ENCODE results near the gene RMI2. TPM values are rescaled to one million over a fixed set of nuclear protein-coding genes. Genes with fewer than 3 reads are reported as not detected.

RMI2 gene
- total RNA-seq, 2 donors from 2014 or later = 55.2 to 62.3 TPM

GRCh38 chr16:11340710-11341109 is 4.5 kb upstream of the RMI2 start:
- Histone ChIP-seq H3K4me3 (ENCODE audit: low read length) (no peak overlapping the region), H3K9me3 (ENCODE audit: control insufficient read depth, low read length) (no peaks in the 10 kb centered on the region), H3K27me3 (ENCODE audit: control insufficient read depth, insufficient read depth, low read length, poor library complexity, severe bottlenecking) (no peaks in the 10 kb centered on the region), H3K27ac (ENCODE audit: low read depth, low read length) (no peak overlapping the region), H3K9ac (ENCODE audit: extremely low read depth, low read length, poor library complexity, severe bottlenecking) (no peak overlapping the region), H3K36me3 (ENCODE audit: control insufficient read depth, insufficient read depth, low read length) (no peaks in the 10 kb centered on the region), H3K4me1 (ENCODE audit: control insufficient read depth, insufficient read depth, low read length) (peaks cover 3% of the 10 kb centered on the region)
- Mint-ChIP-seq H3K4me3 (no peak overlapping the region), H3K9me3 (peaks cover 18% of the 10 kb centered on the region), H3K36me3 (ENCODE audit: low read depth) (peaks cover 22% of the 10 kb centered on the region), H3K27me3 (ENCODE audit: insufficient read depth) (peaks cover 2% of the 10 kb centered on the region), H3K27ac (peak overlapping the region; percentile 44), H3K4me1 (peaks cover 7% of the 10 kb centered on the region)
- no peak for TF ChIP-seq CTCF (conservative IDR thresholded peaks at IDR 0.05)
- 69 to 74% methylated on average over 2 to 4 of the region's 4 CpGs for WGBS, 2 experiments (ENCODE audit: insufficient coverage in 1 of 2, insufficient read length in 1 of 2)
- DNase-seq = peak; percentile 70

- peaks cover 3% of the 10 kb centered on the region for H3K4me1 ChIP-seq (ENCODE audit: control insufficient read depth, insufficient read depth, low read length)
- H3K36me3 Mint-ChIP-seq (ENCODE audit: low read depth) = peaks cover 21% of the 10 kb centered on the region
- no peaks in the 10 kb centered on the region for H3K9me3 ChIP-seq (ENCODE audit: control insufficient read depth, low read length)
- H3K27me3 Mint-ChIP-seq (ENCODE audit: insufficient read depth) = peaks cover 2% of the 10 kb centered on the region
- no peak for DNase-seq
- peak overlapping the region; percentile 30 for H3K27ac Mint-ChIP-seq
- H3K4me1 Mint-ChIP-seq = peaks cover 8% of the 10 kb centered on the region
- no peak overlapping the region for H3K27ac ChIP-seq (ENCODE audit: low read depth, low read length)
- 94 to 95% methylated on average over 8 to 9 of the region's 9 CpGs for WGBS, 2 experiments (ENCODE audit: insufficient coverage in 1 of 2, insufficient read length in 1 of 2)
- no peak for TF ChIP-seq CTCF (conservative IDR thresholded peaks at IDR 0.05)
- no peak overlapping the region for H3K4me3 ChIP-seq (ENCODE audit: low read length)
- no peaks in the 10 kb centered on the region for H3K36me3 ChIP-seq (ENCODE audit: control insufficient read depth, insufficient read depth, low read length)
- H3K4me3 Mint-ChIP-seq = no peak overlapping the region
- H3K27me3 ChIP-seq (ENCODE audit: control insufficient read depth, insufficient read depth, low read length, poor library complexity, severe bottlenecking) = no peaks in the 10 kb centered on the region
- no peak overlapping the region for H3K9ac ChIP-seq (ENCODE audit: extremely low read depth, low read length, poor library complexity, severe bottlenecking)
- peaks cover 16% of the 10 kb centered on the region for H3K9me3 Mint-ChIP-seq
Measured at GRCh38 chr16:11341371-11341770, 3.9 kb upstream of the RMI2 start.

- H3K4me3 ChIP-seq (ENCODE audit: low read length) = no peak overlapping the region
- peaks cover 15% of the 10 kb centered on the region for H3K4me1 Mint-ChIP-seq
- H3K9ac ChIP-seq (ENCODE audit: extremely low read depth, low read length, poor library complexity, severe bottlenecking) = no peak overlapping the region
- peak overlapping the region; percentile 6 for H3K27ac Mint-ChIP-seq
- peaks cover 14% of the 10 kb centered on the region for H3K36me3 Mint-ChIP-seq (ENCODE audit: low read depth)
- peaks cover 2% of the 10 kb centered on the region for H3K27me3 Mint-ChIP-seq (ENCODE audit: insufficient read depth)
- H3K9me3 ChIP-seq (ENCODE audit: control insufficient read depth, low read length) = no peaks in the 10 kb centered on the region
- H3K36me3 ChIP-seq (ENCODE audit: control insufficient read depth, insufficient read depth, low read length) = no peaks in the 10 kb centered on the region
- H3K9me3 Mint-ChIP-seq = peaks cover 8% of the 10 kb centered on the region
- H3K27me3 ChIP-seq (ENCODE audit: control insufficient read depth, insufficient read depth, low read length, poor library complexity, severe bottlenecking) = no peaks in the 10 kb centered on the region
- no peak for DNase-seq
- no peak overlapping the region for H3K4me3 Mint-ChIP-seq
- no peak for TF ChIP-seq CTCF (conservative IDR thresholded peaks at IDR 0.05)
- 69 to 90% methylated on average over 2 to 5 of the region's 5 CpGs for WGBS, 2 experiments (ENCODE audit: insufficient coverage in 1 of 2, insufficient read length in 1 of 2)
- peaks cover 3% of the 10 kb centered on the region for H3K4me1 ChIP-seq (ENCODE audit: control insufficient read depth, insufficient read depth, low read length)
- H3K27ac ChIP-seq (ENCODE audit: low read depth, low read length) = no peak overlapping the region
Measured at GRCh38 chr16:11342021-11342855, 3.0 kb upstream of the RMI2 start.

Measured in endodermal cell (in vitro differentiated cells).